PC-3 (cell line): Measurements from ENCODE around the gene PCDHA6.

Experiments
- CTCF ChIP-seq: fragments of 300-600 bp; sonication (generic); conservative IDR thresholded peaks from 2 replicates; pipeline ENCODE4 v1.5.1; 2017; ENCODE audit warnings: antibody characterized with exemption, low read depth, mild to moderate bottlenecking, low read length
- EZH2 ChIP-seq: fragments of 300-600 bp; sonication (generic); IDR thresholded peaks from one replicate; pipeline ENCODE4 v1.6.1; 2017; ENCODE audit warnings: antibody characterized with exemption, mild to moderate bottlenecking, low read length; ENCODE audit not compliant: unreplicated experiment

GRCh38 chr5:140857177-140857986, 29.6 kb downstream of the PCDHA6 start:
- TF ChIP-seq CTCF = no peak
- no peak for TF ChIP-seq EZH2
